Measurements from ENCODE around the gene OPALIN. TPM values are rescaled to one million over a fixed set of nuclear protein-coding genes. Genes with fewer than 3 reads are reported as not detected.

Gene OPALIN
- total and polyA plus RNA-seq, 10 of the 15 experiments (the other 5 are each of a cell fraction or from before 2014, with no cell fraction given), result not detected

DNA sequence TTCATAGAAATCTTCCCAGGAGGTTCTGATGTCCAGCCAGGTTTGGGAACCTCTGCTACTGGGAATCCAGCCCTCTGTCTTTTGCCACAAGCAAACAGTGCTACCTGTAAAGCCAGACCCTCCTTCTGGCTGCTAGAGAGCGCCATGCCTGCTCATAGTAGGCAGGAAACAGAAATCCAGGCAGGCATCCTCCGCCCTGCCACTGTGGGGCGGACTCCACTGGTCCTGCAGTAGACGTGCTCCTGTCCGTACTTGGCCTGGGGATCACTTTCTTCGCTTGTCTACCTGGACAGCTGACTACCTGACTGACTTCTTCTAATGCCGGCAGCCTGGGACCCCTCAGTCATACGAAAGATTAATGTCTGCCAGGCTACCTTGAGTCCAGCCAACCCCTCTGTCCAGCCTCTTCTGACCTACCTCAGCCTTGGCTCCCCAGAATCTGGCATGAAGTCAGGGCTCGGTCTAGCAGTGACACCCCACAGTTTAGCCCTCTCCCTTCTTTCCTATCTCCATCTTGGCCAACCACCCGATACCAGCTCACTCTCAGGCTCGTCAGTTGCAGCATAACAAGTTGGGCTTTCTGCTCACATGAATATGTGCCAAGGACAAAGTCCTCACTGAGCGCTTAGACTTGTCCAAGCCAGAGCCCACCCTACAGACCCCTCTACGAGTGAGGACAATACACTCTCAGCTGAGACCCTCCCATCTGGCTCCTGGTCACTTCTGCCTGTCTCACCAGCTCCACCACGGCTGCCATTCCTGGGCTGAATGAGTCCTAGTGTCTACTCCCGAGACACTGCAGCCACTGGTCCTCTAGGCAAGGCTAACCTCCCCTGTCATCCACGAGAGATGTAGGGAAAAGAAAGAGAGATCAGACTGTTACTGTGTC lies 43.9 kb upstream of the OPALIN start:
- Histone ChIP-seq H4K20me1 (ENCODE audit: control insufficient read depth, insufficient read depth) (no peaks in the 10 kb centered on the region), H3K4me1 (ENCODE audit: control insufficient read depth, insufficient read depth, low read length) (no peaks in the 10 kb centered on the region), H3K9ac (ENCODE audit: control insufficient read depth, insufficient read depth, low read length) (no peak overlapping the region), H3K9me3 (replicated peaks; ENCODE audit: control insufficient read depth, insufficient read depth, low read length) (no peaks in the 10 kb centered on the region), H3K4me2 (ENCODE audit: control insufficient read depth, insufficient read depth) (no peak overlapping the region), H3K4me3 (no peak overlapping the region), H3K27ac (ENCODE audit: control insufficient read depth, insufficient read depth) (no peak overlapping the region), H3K27me3 (replicated peaks in 1 of 2; ENCODE audit: control insufficient read depth in 2 of 2, insufficient read depth in 2 of 2, low read length in 1 of 2) (peaks cover 2 to 3% of the 10 kb centered on the region in 2 experiments; a peak in 3 of 4 replicates), H2AFZ (ENCODE audit: control insufficient read depth, low read depth, low read length) (no peak overlapping the region), H3K36me3 (ENCODE audit: control insufficient read depth in 2 of 2, insufficient read depth in 2 of 2, low read length in 1 of 2) (no peaks in the 10 kb centered on the region), H3K79me2 (ENCODE audit: control insufficient read depth, insufficient read depth, low read length) (no peaks in the 10 kb centered on the region)
- no TSS peak for BruUV-seq (replicated peaks)
- in situ Hi-C loops (cut with MboI) (loop anchor here (5.0 kb wide), 1 partner anchor 1295 kb away; no protein-coding TSS in a partner anchor), intact Hi-C loops (cut with micrococcal nuclease; ENCODE audit: unreplicated experiment) (no loop called here)
- ATAC-seq (no peak), DNase-seq (ENCODE audit: low read depth, low spot score) (no peak), FAIRE-seq (no peak)
- ChIA-PET POLR2A (interaction anchor here (0.6 kb wide), 1 partner anchor 44 kb away, joined by 7 read pairs; no protein-coding TSS in a partner anchor), RAD21 (ENCODE audit: unreplicated experiment) (no interaction called here), CTCF (interaction anchor here (0.8 to 1.8 kb wide), 5 partner anchors 26 to 1301 kb away, joined by 3 to 5 read pairs (median 4); no protein-coding TSS in a partner anchor), SMC1A (ENCODE audit: uncharacterized antibody, unreplicated experiment) (interaction anchor here (0.7 kb wide), 1 partner anchor 1297 kb away, joined by 5 read pairs; no protein-coding TSS in a partner anchor)
- 31% methylated on average over 16 of the region's 16 CpGs for WGBS (ENCODE audit: insufficient coverage, insufficient replicate concordance, low lambda C conversion rate, missing lambda C conversion rate)
- TF ChIP-seq, protein P1, sequence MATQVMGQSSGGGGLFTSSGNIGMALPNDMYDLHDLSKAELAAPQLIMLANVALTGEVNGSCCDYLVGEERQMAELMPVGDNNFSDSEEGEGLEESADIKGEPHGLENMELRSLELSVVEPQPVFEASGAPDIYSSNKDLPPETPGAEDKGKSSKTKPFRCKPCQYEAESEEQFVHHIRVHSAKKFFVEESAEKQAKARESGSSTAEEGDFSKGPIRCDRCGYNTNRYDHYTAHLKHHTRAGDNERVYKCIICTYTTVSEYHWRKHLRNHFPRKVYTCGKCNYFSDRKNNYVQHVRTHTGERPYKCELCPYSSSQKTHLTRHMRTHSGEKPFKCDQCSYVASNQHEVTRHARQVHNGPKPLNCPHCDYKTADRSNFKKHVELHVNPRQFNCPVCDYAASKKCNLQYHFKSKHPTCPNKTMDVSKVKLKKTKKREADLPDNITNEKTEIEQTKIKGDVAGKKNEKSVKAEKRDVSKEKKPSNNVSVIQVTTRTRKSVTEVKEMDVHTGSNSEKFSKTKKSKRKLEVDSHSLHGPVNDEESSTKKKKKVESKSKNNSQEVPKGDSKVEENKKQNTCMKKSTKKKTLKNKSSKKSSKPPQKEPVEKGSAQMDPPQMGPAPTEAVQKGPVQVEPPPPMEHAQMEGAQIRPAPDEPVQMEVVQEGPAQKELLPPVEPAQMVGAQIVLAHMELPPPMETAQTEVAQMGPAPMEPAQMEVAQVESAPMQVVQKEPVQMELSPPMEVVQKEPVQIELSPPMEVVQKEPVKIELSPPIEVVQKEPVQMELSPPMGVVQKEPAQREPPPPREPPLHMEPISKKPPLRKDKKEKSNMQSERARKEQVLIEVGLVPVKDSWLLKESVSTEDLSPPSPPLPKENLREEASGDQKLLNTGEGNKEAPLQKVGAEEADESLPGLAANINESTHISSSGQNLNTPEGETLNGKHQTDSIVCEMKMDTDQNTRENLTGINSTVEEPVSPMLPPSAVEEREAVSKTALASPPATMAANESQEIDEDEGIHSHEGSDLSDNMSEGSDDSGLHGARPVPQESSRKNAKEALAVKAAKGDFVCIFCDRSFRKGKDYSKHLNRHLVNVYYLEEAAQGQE (IDR thresholded peaks at IDR 0.05; ENCODE audit: low read depth, low read length), result no peak
- TF ChIP-seq, protein P2, sequence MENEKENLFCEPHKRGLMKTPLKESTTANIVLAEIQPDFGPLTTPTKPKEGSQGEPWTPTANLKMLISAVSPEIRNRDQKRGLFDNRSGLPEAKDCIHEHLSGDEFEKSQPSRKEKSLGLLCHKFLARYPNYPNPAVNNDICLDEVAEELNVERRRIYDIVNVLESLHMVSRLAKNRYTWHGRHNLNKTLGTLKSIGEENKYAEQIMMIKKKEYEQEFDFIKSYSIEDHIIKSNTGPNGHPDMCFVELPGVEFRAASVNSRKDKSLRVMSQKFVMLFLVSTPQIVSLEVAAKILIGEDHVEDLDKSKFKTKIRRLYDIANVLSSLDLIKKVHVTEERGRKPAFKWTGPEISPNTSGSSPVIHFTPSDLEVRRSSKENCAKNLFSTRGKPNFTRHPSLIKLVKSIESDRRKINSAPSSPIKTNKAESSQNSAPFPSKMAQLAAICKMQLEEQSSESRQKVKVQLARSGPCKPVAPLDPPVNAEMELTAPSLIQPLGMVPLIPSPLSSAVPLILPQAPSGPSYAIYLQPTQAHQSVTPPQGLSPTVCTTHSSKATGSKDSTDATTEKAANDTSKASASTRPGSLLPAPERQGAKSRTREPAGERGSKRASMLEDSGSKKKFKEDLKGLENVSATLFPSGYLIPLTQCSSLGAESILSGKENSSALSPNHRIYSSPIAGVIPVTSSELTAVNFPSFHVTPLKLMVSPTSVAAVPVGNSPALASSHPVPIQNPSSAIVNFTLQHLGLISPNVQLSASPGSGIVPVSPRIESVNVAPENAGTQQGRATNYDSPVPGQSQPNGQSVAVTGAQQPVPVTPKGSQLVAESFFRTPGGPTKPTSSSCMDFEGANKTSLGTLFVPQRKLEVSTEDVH (IDR thresholded peaks at IDR 0.05; ENCODE audit: low read depth, partially characterized antibody), result no peak
- no peak for TF ChIP-seq MYB (IDR thresholded peaks at IDR 0.05; ENCODE audit: borderline replicate concordance, low read depth, low read length)
- TF ChIP-seq FOXM1 (IDR thresholded peaks at IDR 0.05; ENCODE audit: low read depth, low read length), result no peak
- no peak for TF ChIP-seq RUNX3 (IDR thresholded peaks at IDR 0.05; ENCODE audit: low read length)
- TF ChIP-seq, protein P3, sequence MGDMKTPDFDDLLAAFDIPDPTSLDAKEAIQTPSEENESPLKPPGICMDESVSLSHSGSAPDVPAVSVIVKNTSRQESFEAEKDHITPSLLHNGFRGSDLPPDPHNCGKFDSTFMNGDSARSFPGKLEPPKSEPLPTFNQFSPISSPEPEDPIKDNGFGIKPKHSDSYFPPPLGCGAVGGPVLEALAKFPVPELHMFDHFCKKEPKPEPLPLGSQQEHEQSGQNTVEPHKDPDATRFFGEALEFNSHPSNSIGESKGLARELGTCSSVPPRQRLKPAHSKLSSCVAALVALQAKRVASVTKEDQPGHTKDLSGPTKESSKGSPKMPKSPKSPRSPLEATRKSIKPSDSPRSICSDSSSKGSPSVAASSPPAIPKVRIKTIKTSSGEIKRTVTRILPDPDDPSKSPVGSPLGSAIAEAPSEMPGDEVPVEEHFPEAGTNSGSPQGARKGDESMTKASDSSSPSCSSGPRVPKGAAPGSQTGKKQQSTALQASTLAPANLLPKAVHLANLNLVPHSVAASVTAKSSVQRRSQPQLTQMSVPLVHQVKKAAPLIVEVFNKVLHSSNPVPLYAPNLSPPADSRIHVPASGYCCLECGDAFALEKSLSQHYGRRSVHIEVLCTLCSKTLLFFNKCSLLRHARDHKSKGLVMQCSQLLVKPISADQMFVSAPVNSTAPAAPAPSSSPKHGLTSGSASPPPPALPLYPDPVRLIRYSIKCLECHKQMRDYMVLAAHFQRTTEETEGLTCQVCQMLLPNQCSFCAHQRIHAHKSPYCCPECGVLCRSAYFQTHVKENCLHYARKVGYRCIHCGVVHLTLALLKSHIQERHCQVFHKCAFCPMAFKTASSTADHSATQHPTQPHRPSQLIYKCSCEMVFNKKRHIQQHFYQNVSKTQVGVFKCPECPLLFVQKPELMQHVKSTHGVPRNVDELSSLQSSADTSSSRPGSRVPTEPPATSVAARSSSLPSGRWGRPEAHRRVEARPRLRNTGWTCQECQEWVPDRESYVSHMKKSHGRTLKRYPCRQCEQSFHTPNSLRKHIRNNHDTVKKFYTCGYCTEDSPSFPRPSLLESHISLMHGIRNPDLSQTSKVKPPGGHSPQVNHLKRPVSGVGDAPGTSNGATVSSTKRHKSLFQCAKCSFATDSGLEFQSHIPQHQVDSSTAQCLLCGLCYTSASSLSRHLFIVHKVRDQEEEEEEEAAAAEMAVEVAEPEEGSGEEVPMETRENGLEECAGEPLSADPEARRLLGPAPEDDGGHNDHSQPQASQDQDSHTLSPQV (IDR thresholded peaks at IDR 0.05), result no peak
- TF ChIP-seq TCF12 (IDR thresholded peaks at IDR 0.05; ENCODE audit: low read depth, low read length), result no peak
- no peak for TF ChIP-seq NFYA (IDR thresholded peaks at IDR 0.05; ENCODE audit: borderline replicate concordance, low read depth, low read length)
- TF ChIP-seq, protein P4, sequence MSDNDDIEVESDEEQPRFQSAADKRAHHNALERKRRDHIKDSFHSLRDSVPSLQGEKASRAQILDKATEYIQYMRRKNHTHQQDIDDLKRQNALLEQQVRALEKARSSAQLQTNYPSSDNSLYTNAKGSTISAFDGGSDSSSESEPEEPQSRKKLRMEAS (IDR thresholded peaks at IDR 0.05; ENCODE audit: low read depth, low read length), result no peak

All from GM12878 (cell line).